Effector memory CD8-positive, alpha-beta T cell (primary cell): Measurements from ENCODE around the gene LRRC63.
A peak's percentile ranks its signal among the peaks of the same experiment; 100 is the strongest.

Experiments used
- ATAC-seq: fragments of 150-1000 bp; cut with Tn5 transposase; replicated peaks from 2 replicates; pipeline ENCODE4 v1.10.0; 2021; ENCODE audit warnings: mild to moderate bottlenecking, moderate library complexity
- DNase-seq, 3 experiments: peaks; one replicate each; pipeline ENCODE4 v3.0.0; 2021
- H3K27ac Mint-ChIP-seq, 2 donors: one replicate each; pipeline ENCODE4 v1.8.0; 2022; ENCODE audit warnings: mild to moderate bottlenecking in 2 of 2, mixed read lengths in 2 of 2, moderate library complexity in 2 of 2
- H3K27me3 Mint-ChIP-seq, 2 donors: one replicate each; pipeline ENCODE4 v1.8.0; 2022; ENCODE audit warnings: mixed read lengths in 2 of 2
- H3K36me3 Mint-ChIP-seq: one replicate; pipeline ENCODE4 v1.8.0; 2022; ENCODE audit warnings: mild to moderate bottlenecking, moderate library complexity, mixed read lengths; ENCODE audit not compliant: insufficient read depth
- H3K4me1 Mint-ChIP-seq, 2 donors: one replicate each; pipeline ENCODE4 v1.8.0; 2022; ENCODE audit warnings: low read depth in 2 of 2, mixed read lengths in 2 of 2
- H3K4me3 Mint-ChIP-seq, 2 donors: one replicate each; pipeline ENCODE4 v1.8.0; 2022; ENCODE audit warnings: mild to moderate bottlenecking in 2 of 2, mixed read lengths in 2 of 2, moderate library complexity in 2 of 2
- H3K9me3 Mint-ChIP-seq, 2 donors: one replicate each; pipeline ENCODE4 v1.8.0; 2022; ENCODE audit warnings: mixed read lengths in 2 of 2

Gene LRRC63

GRCh38 chr13:46172531-46172991 is 39.2 kb upstream of the LRRC63 start:
- H3K4me3 Mint-ChIP-seq = peak overlapping the region; percentile 91 to 98
- DNase-seq = peak; percentile 58 to 60 (median 58)
- peaks cover 69% of the 10 kb centered on the region for H3K36me3 Mint-ChIP-seq
- H3K27me3 Mint-ChIP-seq = no peaks in the 10 kb centered on the region
- peak; percentile 71 for ATAC-seq
- H3K27ac Mint-ChIP-seq = peak overlapping the region; percentile 95 to 97
- no peaks in the 10 kb centered on the region for H3K9me3 Mint-ChIP-seq
- peaks cover 87 to 95% of the 10 kb centered on the region in 2 donors for H3K4me1 Mint-ChIP-seq

DNA sequence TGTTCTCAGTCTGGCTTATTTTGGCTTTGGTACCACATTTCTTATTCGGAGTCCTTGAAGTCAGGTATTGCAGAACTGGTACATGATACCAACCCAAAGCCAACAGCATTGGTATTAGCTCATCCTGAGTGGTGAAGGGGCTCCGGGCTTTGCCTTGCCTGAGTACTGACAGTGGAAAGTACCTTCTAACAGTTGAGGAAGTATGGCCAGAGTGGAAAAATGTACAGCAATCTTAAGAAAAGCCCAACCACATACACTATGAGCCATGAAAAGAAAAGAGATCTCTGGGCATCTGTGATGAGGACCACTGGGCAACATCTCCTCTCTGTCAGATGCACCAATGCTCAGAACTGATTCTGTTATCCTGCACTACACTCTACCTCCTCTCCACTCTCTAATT is 38.1 kb upstream of the LRRC63 start:
- Mint-ChIP-seq H3K27ac (peak overlapping the region; percentile 95 to 97), H3K9me3 (no peaks in the 10 kb centered on the region), H3K27me3 (no peaks in the 10 kb centered on the region), H3K4me3 (peak overlapping the region; percentile 91 to 98), H3K4me1 (peaks cover 85 to 94% of the 10 kb centered on the region in 2 donors), H3K36me3 (peaks cover 71% of the 10 kb centered on the region)
- ATAC-seq (peak; percentile 36), DNase-seq (no peak)

DNA sequence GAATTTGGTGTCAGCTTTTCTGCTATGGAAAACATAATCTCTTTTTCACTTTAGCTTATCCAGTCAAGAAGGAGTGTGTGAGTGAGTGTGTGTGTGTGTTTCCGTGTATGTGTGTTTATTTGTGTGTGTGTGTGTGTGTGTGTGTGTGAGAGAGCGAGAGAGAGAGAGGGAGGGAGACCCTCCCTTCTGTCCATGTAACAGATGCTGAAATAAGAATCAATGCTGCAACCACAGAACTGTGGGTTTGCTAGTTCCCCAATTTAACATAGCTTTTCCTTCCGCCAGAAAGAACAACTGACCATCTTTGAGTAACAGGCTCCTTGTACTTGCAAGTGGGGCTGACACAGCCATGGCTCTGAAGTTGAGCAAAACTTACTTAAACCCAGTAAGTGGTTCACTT is 35.0 kb upstream of the LRRC63 start:
- Mint-ChIP-seq H3K27ac (peak overlapping the region; percentile 95 to 97), H3K27me3 (no peaks in the 10 kb centered on the region), H3K4me3 (peak overlapping the region; percentile 91 to 98), H3K36me3 (peaks cover 78% of the 10 kb centered on the region), H3K4me1 (peaks cover 55 to 78% of the 10 kb centered on the region in 2 donors), H3K9me3 (no peaks in the 10 kb centered on the region)
- no peak for DNase-seq
- peak; percentile 8 for ATAC-seq

DNA sequence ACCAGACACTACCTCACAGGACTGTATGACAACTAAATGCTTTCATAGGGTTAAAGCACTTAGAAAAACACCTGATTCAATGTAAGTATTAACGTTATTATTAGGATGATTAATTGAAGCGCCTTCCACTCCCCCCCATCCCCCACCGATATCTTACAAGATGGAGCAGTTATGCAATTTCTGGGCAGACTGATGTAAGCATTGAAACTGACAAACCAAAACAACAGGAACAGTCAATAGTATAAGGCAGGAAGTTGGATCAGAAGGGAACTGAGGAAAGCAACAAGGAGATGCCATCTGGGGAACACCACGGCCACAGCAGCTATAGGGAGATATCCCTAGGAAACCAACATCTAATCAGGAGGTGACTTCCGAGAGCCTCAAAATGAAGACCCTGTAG is 33.6 kb upstream of the LRRC63 start:
- peak overlapping the region; percentile 95 to 97 for H3K27ac Mint-ChIP-seq
- H3K27me3 Mint-ChIP-seq = no peaks in the 10 kb centered on the region
- H3K4me1 Mint-ChIP-seq = peaks cover 50 to 77% of the 10 kb centered on the region in 2 donors
- no peak for ATAC-seq
- H3K36me3 Mint-ChIP-seq = peaks cover 76% of the 10 kb centered on the region
- H3K9me3 Mint-ChIP-seq = no peaks in the 10 kb centered on the region
- H3K4me3 Mint-ChIP-seq = peak overlapping the region; percentile 91 to 98
- no peak for DNase-seq

- Mint-ChIP-seq H3K9me3 (no peaks in the 10 kb centered on the region), H3K36me3 (peaks cover 71% of the 10 kb centered on the region), H3K4me1 (peaks cover 50 to 77% of the 10 kb centered on the region in 2 donors), H3K27me3 (no peaks in the 10 kb centered on the region), H3K27ac (peak overlapping the region; percentile 96 to 97), H3K4me3 (peak overlapping the region; percentile 91 to 98)
- ATAC-seq (no peak), DNase-seq (no peak)
These were observed 32.9 kb upstream of the LRRC63 start for GRCh38 chr13:46178821-46179220.

GRCh38 chr13:46179491-46179908 is 32.2 kb upstream of the LRRC63 start:
- ATAC-seq = peak; percentile 17
- peaks cover 55 to 79% of the 10 kb centered on the region in 2 donors for H3K4me1 Mint-ChIP-seq
- peak overlapping the region; percentile 91 to 98 for H3K4me3 Mint-ChIP-seq
- H3K9me3 Mint-ChIP-seq = no peaks in the 10 kb centered on the region
- peak; percentile 52 to 63 (median 55) for DNase-seq
- no peaks in the 10 kb centered on the region for H3K27me3 Mint-ChIP-seq
- peaks cover 70% of the 10 kb centered on the region for H3K36me3 Mint-ChIP-seq
- peak overlapping the region; percentile 96 to 97 for H3K27ac Mint-ChIP-seq

- H3K27me3 Mint-ChIP-seq = no peaks in the 10 kb centered on the region
These were observed 31.6 kb upstream of the LRRC63 start for GRCh38 chr13:46179969-46180763.

GRCh38 chr13:46181377-46181839 is 30.3 kb upstream of the LRRC63 start:
- no peak for ATAC-seq
- Mint-ChIP-seq H3K4me1 (peaks cover 51 to 75% of the 10 kb centered on the region in 2 donors), H3K27ac (peak overlapping the region; percentile 91 to 96), H3K36me3 (peaks cover 63% of the 10 kb centered on the region), H3K9me3 (no peaks in the 10 kb centered on the region), H3K27me3 (no peaks in the 10 kb centered on the region), H3K4me3 (peak overlapping the region; percentile 91 to 98)
- no peak for DNase-seq

More at GRCh38 chr13:46179969-46180763, 31.6 kb upstream of the LRRC63 start:
- ATAC-seq (no peak), DNase-seq (no peak)
- no peaks in the 10 kb centered on the region for H3K9me3 Mint-ChIP-seq
- H3K36me3 Mint-ChIP-seq = peaks cover 69% of the 10 kb centered on the region
- H3K27ac Mint-ChIP-seq = peak overlapping the region; percentile 96 to 97
- peak overlapping the region; percentile 91 to 98 for H3K4me3 Mint-ChIP-seq
- peaks cover 56 to 79% of the 10 kb centered on the region in 2 donors for H3K4me1 Mint-ChIP-seq

DNA sequence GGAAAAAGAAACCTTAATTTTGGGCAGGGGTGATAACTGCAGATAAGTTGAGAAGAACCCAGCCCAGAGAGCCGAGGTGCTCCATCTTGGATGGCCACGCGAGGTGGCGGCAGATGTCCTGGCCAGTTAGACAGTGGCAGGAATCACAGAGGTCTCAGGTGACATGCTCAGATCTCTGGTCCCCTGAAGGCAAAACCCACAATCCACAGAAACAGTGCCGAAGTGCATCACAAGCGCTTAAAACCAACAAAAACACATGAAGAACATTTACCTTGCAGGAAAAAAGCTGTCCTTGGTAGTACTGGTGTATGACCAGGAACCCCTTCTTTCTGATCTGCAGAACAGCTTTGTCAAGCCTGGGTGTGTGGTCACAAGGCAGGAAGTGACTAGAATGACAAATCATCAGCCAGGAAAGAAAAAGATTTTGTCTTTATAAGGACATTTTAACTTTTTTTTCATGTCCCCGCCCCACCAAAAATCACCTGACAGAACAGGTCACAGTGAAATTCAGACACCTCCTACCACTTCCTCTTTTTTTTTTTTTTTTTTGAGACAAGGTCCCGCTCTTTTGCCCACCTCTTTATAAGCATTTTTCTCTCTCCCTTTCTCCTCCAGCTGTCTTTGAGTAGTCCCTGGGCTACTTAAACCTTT is 29.8 kb upstream of the LRRC63 start, which contains the start of gene LCP1:
TSS of gene LCP1 (minus strand) at position 338 of the 651 bp plus-strand sequence. CDS start 22,515 bp downstream, outside the sequence.
- ATAC-seq (peak; percentile 75), DNase-seq (peak; percentile 81 to 84 (median 83))
- H3K4me1 Mint-ChIP-seq = peaks cover 45 to 70% of the 10 kb centered on the region in 2 donors
- peak within 1 kb of the TSS; percentile 91 to 96 for H3K27ac Mint-ChIP-seq
- H3K9me3 Mint-ChIP-seq = no peaks in the 10 kb centered on the region
- H3K4me3 Mint-ChIP-seq = peak within 1 kb of the TSS; percentile 91 to 98
- peaks cover 58% of the 10 kb centered on the region for H3K36me3 Mint-ChIP-seq
- no peaks in the 10 kb centered on the region for H3K27me3 Mint-ChIP-seq

GRCh38 chr13:46182491-46182877 is 29.2 kb upstream of the LRRC63 start:
- H3K27ac Mint-ChIP-seq = peak overlapping the region; percentile 91 to 96
- no peak for DNase-seq
- H3K4me1 Mint-ChIP-seq = peaks cover 41 to 64% of the 10 kb centered on the region in 2 donors
- H3K36me3 Mint-ChIP-seq = peaks cover 52% of the 10 kb centered on the region
- ATAC-seq = no peak
- H3K4me3 Mint-ChIP-seq = peak overlapping the region; percentile 91 to 98
- H3K27me3 Mint-ChIP-seq = no peaks in the 10 kb centered on the region
- no peaks in the 10 kb centered on the region for H3K9me3 Mint-ChIP-seq

DNA sequence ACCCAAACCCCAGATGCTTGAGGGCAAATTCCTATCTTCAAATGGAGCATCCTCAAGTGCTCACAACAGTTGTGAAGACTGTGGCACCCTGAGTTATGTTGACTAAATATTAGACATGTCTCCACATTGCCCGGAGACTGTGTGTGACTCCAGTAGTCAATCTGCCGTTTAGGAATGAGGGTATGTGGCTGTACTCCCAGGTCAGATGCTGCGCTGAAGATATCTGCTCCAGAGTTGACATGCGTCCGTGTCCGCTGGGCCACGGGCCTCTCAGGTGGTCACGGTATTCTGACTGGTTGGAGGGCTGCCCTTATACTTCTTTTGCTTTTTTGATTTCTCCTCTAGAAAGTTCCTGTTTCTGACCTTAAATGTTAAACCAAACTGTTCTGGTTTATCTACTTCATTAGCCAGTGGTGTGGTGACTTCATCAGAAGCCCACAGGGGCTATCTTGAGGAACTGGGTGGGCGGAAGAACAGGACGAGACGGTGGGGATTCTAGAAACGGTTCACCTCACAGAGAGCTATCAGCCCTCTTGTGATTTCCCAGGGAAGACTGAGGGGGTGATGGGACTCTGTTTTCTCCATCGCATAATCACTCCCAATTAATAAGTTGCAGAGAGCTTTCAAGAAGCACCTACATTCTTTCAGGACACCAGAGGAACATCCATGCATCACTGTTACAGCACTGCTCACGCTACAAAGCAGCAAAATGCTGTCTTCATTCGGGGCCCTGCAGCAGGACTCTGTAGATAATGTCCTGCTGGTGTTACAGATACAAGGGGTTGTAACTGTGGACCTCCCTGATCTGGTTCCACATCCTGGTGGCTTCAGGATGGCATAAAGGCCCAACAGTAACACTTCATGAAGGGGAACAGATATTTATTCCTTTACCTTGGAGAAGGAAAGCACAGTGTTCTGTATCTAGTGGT is 28.4 kb upstream of the LRRC63 start:
- peaks cover 33 to 56% of the 10 kb centered on the region in 2 donors for H3K4me1 Mint-ChIP-seq
- DNase-seq (no peak), ATAC-seq (no peak)
- no peaks in the 10 kb centered on the region for H3K27me3 Mint-ChIP-seq
- H3K4me3 Mint-ChIP-seq = peak overlapping the region; percentile 91 to 98
- no peaks in the 10 kb centered on the region for H3K9me3 Mint-ChIP-seq
- H3K27ac Mint-ChIP-seq = peak overlapping the region; percentile 91 to 96
- peaks cover 44% of the 10 kb centered on the region for H3K36me3 Mint-ChIP-seq

DNA sequence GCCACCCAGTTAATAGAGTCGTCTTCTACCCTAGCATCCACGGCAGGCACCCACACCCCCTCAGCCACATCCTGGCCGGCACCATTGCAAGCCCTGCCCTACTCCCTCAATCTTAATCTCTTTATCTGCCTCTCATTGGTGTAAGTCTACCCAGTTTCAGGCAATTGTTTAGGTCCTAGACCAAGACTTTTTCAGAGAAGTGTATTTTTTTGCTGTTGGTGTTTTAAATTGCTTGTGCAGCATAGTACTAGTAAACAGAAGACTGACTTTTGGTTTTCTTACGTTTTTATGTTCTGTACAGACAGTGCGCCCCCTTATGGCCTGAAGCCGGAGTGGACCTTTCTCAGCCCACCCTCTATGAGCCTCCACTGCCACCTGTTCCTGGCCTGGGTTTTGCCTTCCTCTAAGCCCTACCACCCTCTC is 27.4 kb upstream of the LRRC63 start:
- Mint-ChIP-seq H3K27me3 (no peaks in the 10 kb centered on the region), H3K4me3 (peak overlapping the region; percentile 91 to 98), H3K9me3 (no peaks in the 10 kb centered on the region), H3K4me1 (peaks cover 32 to 49% of the 10 kb centered on the region in 2 donors), H3K36me3 (peaks cover 34% of the 10 kb centered on the region), H3K27ac (peak overlapping the region; percentile 91 to 96)
- ATAC-seq (peak; percentile 72), DNase-seq (peak; percentile 66 to 72 (median 67))
